H1 (cell line): Measurements from ENCODE around the gene VDR. TPM values are rescaled to one million over a fixed set of nuclear protein-coding genes. Genes with fewer than 3 reads are reported as not detected.

Experiments
- ATF2 ChIP-seq: IDR thresholded peaks from 2 replicates; pipeline ENCODE4 v1.6.1; 2012; ENCODE audit warnings: low read length, inconsistent platforms
- CHD7 ChIP-seq: fragments of 300-600 bp; sonication (generic); IDR thresholded peaks from 2 replicates; pipeline ENCODE4 v1.7.1; 2012; ENCODE audit warnings: low read length, moderate library complexity, mild to moderate bottlenecking, inconsistent platforms; ENCODE audit not compliant: insufficient replicate concordance
- HDAC2 ChIP-seq, 2 experiments: fragments of 300-600 bp in 1 of 2; sonication (generic) in 1 of 2; IDR thresholded peaks; 2 replicates each; pipeline ENCODE4 v1.6.1; 2011 to 2012; ENCODE audit warnings: low read depth in 2 of 2, low read length in 2 of 2, mild to moderate bottlenecking in 2 of 2, moderate library complexity in 2 of 2, borderline replicate concordance in 1 of 2, inconsistent platforms in 1 of 2
- JUND ChIP-seq: IDR thresholded peaks from 2 replicates; pipeline ENCODE4 v1.6.1; 2011; ENCODE audit warnings: mild to moderate bottlenecking, improper control_type of control experiment, low read length
- NRF1 ChIP-seq: IDR thresholded peaks from 2 replicates; pipeline ENCODE4 v1.6.1; 2011; ENCODE audit warnings: mild to moderate bottlenecking, low read depth, low read length, improper control_type of control experiment
- POLR2A ChIP-seq, 2 experiments: IDR thresholded peaks; 1 replicate in 1 of 2; 2 replicates in 1 of 2; pipeline ENCODE4 v1.6.1; 2011; ENCODE audit warnings: low read depth in 2 of 2, low read length in 2 of 2, mild to moderate bottlenecking in 2 of 2; ENCODE audit errors: control extremely low read depth in 1 of 2
- SRF ChIP-seq: IDR thresholded peaks from 2 replicates; pipeline ENCODE4 v1.6.1; 2011; ENCODE audit warnings: mild to moderate bottlenecking, low read depth, low read length, moderate library complexity
- TEAD4 ChIP-seq: IDR thresholded peaks from 2 replicates; pipeline ENCODE4 v1.6.1; 2012; ENCODE audit warnings: low read depth, low read length, inconsistent platforms, mixed read lengths
- polyA plus RNA-seq, 7 experiments: library from polyadenylated mRNA; depleted of rRNA in 3 of 7; stranded (reverse) in 5 of 7; unstranded in 2 of 7; fragments of >200 nt in 5 of 7; fragments of 200-250 nt in 2 of 7; gene quantifications; 1 replicate in 5 of 7; 2 replicates in 1 of 7; 4 replicates in 1 of 7; pipeline versions ENCODE4 v1.2.1 to v1.2.3, GENCODE V29; 2011 to 2013; ENCODE audit warnings: missing spikeins in 2 of 7, mixed read lengths in 2 of 7
- total RNA-seq: library from RNA; stranded (reverse); fragmentation: NEBNext Ultra II Directional; extraction: Animal tissue kit (Norgen Biotek cat#: 25700); gene quantifications from 2 replicates; pipeline ENCODE4 v1.2.1, GENCODE V29; 2021

VDR gene
- total and polyA plus RNA-seq, 2 of the 8 experiments (the other 6 are each of a cell fraction or from before 2014, with no cell fraction given): 0.44 to 0.65 TPM

- 0 out of 4 replicates have a peak, but pooled peaks of 1 of the 2 experiments have one; percentile 45 for TF ChIP-seq HDAC2 (IDR thresholded peaks at IDR 0.05; ENCODE audit: borderline replicate concordance in 1 of 2, low read depth in 2 of 2, low read length in 2 of 2)
- TF ChIP-seq POLR2A (IDR thresholded peaks at IDR 0.05; ENCODE audit: control extremely low read depth in 1 of 2, low read depth in 2 of 2, low read length in 2 of 2): no peak
- no peak for TF ChIP-seq ATF2
- 0 out of 2 replicates have a peak, but pooled peaks have one; percentile 39 for TF ChIP-seq TEAD4
- no peak for TF ChIP-seq NRF1
- no peak for TF ChIP-seq SRF
- TF ChIP-seq JUND: no peak
- no peak for TF ChIP-seq CHD7
Measured at GRCh38 chr12:47949441-47950341, 44.9 kb upstream of the VDR start (continued).
